RPMI8226 (cell line): Measurements from ENCODE around the gene LRP6.
A peak's percentile ranks its signal among the peaks of the same experiment; 100 is the strongest.
"Not testable (repeated sequence)": the region's sequence is repeated elsewhere in the genome, so short reads cannot be mapped to it uniquely, and the experiment has no call there.

ENCODE experiments used
- DNase-seq: peaks from one replicate; pipeline ENCODE4 v3.0.0-alpha.2; 2015

LRP6 gene

DNA sequence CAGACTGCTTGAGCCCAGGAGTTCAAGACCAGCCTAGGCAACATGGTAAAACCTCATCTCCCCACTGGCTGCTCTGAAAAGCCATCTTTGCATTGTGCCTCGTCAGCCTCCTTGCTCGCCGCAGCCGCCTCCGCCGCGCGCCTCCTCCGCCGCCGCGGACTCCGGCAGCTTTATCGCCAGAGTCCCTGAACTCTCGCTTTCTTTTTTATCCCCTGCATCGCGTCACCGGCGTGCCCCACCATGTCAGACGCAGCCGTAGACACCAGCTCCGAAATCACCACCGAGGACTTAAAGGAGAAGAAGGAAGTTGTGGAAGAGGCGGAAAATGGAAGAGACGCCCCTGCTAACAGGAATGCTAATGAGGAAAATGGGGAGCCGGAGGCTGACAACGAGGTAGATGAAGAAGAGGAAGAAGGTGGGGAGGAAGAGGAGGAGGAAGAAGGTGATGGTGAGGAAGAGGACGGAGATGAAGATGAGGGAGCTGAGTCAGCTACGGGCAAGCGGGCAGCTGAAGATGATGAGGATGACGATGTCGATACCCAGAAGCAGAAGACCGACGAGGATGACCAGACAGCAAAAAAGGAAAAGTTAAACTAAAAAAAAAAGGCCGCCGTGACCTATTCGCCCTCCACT lies 155.8 kb downstream of the LRP6 start:
- DNase-seq: not testable (repeated sequence)

GRCh38 chr12:12108441-12109058 lies 158.3 kb downstream of the LRP6 start:
- DNase-seq: no peak

DNA sequence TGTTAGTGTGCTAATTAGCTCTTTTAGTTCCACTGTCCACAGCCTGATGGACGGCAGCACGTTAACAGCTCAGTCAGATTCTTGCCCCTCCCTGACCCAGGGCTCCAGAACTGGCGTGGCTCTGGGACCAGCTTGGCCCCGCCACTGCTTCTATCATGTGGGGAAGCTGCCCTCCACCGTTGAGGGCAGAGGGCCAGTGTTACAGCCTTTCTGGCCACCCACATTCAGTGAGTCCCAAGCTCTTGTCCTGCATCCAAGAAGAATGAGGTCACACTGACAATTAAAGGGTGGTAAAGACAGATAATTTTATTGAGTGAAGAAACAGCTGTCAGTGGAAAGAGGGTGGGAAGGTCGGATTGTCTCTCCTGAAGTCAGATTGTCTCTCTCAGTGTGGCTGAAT lies 159.2 kb downstream of the LRP6 start:
- DNase-seq: no peak

- no peak for DNase-seq
These were observed 167.7 kb downstream of the LRP6 start for GRCh38 chr12:12099102-12099501.

- DNase-seq: no peak
These were observed 168.2 kb downstream of the LRP6 start for GRCh38 chr12:12098691-12099015.

DNA sequence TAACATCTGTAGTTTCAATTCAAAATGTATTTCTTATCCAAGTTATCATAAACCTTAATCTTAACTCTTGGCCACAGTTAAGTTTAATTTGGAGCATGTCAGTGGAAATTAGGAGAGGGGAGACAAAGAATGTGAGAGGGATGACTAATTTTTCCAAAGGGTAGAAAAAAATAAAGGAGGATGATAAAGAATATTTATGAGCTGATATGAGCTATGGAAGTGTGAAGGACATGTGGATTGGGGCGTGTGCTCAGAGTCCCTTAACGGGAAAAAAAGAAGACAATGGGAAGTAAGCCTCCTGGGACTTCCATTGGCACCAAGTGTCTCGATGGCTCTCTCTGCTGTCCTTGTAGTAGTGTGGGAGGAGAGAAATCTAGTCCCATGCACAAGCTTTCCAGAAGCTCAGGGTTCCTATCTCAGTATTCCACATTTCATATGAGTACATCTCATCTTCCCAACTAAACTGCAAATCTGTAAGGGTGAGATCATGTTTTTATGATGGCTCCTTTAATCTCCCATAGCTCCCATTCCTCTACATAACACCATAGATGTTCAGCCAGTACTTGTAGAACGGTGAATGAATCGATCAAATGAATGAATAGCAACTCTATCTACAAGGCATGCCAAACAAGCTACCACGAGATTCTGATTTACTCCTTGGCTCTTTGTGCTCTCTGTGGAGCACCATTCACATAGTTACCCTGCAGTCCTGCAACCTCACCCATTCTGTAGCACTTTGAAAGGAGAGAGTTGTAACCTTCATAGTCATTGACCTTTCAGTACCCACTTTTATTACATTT lies 168.8 kb downstream of the LRP6 start:
- DNase-seq: no peak

- no peak for DNase-seq
These were observed 171.8 kb downstream of the LRP6 start for GRCh38 chr12:12095021-12095420.

GRCh38 chr12:12094481-12094880 lies 172.4 kb downstream of the LRP6 start:
- no peak for DNase-seq

GRCh38 chr12:12091977-12092663 lies 174.7 kb downstream of the LRP6 start:
- peak; percentile 50 for DNase-seq

DNA sequence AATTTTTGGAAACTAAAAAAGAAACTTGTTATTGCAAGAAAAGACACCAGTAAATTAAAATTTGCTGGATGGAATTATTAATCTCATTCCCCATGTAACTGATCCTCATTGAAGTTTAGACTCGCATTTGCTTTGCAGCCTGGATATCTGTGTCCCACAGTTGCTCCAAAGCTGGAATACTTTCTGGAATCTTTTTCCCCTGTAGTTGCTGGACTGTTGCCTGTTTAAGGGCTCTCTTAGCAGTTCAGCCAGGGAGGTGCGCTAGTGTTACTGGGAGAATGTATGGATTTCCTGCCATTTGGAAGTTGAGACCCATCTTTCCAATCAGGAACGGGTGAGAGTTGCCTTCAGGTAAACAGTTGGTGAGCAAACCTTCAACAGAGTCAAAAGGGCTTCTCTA lies 175.8 kb downstream of the LRP6 start:
- no peak for DNase-seq

GRCh38 chr12:12088761-12089160 lies 178.1 kb downstream of the LRP6 start:
- DNase-seq: no peak

- no peak for DNase-seq
These were observed 178.7 kb downstream of the LRP6 start for GRCh38 chr12:12088147-12088546.

GRCh38 chr12:12087693-12088034 lies 179.2 kb downstream of the LRP6 start:
- DNase-seq: no peak

- DNase-seq: no peak
These were observed 179.7 kb downstream of the LRP6 start for GRCh38 chr12:12086973-12087692.

GRCh38 chr12:12086362-12086761 lies 180.5 kb downstream of the LRP6 start:
- no peak for DNase-seq

DNA sequence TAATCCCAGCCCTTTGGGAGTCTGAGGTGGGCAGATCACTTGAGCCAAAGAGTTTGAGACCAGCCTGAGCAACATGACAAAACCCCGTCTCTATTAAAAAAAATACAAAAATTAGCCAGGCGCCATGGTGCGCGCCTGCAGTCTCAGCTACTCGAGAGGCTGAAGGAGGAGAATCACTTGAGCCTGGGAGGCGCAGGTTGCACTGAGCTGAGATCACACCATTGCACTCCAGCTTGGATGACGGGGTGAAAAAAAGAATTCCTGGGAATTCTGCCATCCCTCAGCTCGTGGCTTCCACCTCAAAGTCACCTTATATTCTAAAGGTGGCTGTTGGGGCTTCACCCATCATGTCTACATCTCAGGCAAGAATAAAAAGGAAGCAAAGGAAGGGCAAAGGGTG lies 183.2 kb downstream of the LRP6 start:
- no peak for DNase-seq

DNA sequence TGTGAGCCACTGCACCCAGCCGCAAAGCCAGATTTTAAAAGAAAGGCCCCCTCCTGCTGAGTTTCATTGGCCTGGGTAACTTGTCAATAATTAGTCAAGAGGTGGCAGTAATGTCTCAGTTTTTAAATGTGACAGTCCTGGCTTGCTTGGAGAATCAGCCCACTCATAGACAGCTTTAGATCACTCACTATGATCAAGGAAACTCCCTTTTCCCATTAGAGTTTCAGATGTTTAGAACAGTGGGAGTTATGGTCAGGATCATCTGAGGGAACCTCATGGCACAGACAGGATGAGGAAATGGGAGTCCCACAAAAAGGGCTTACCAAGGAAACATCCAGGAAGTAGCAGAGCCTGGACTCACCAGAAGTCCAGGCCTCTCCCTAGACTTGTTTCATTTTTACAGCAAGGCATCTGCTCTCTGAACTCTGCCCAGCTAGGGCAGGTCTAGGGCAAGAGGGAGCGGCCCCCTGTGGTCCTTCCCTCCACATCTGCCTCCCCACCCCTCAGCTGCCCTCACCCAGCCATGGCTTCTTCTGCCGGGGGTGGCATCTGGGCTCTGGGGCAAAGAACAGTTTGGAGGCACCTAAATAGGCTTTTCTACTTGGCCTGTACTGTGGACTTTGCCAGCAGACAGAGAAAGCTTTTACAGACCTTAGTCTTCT lies 184.9 kb downstream of the LRP6 start:
- DNase-seq: peak; percentile 38

DNA sequence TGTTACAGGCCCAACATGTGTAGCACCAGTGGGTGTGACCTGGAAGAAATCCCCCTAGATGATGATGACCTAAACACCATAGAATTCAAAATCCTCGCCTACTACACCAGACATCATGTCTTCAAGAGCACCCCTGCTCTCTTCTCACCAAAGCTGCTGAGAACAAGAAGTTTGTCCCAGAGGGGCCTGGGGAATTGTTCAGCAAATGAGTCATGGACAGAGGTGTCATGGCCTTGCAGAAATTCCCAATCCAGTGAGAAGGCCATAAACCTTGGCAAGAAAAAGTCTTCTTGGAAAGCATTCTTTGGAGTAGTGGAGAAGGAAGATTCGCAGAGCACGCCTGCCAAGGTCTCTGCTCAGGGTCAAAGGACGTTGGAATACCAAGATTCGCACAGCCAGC lies 187.6 kb downstream of the LRP6 start:
- DNase-seq: no peak

DNA sequence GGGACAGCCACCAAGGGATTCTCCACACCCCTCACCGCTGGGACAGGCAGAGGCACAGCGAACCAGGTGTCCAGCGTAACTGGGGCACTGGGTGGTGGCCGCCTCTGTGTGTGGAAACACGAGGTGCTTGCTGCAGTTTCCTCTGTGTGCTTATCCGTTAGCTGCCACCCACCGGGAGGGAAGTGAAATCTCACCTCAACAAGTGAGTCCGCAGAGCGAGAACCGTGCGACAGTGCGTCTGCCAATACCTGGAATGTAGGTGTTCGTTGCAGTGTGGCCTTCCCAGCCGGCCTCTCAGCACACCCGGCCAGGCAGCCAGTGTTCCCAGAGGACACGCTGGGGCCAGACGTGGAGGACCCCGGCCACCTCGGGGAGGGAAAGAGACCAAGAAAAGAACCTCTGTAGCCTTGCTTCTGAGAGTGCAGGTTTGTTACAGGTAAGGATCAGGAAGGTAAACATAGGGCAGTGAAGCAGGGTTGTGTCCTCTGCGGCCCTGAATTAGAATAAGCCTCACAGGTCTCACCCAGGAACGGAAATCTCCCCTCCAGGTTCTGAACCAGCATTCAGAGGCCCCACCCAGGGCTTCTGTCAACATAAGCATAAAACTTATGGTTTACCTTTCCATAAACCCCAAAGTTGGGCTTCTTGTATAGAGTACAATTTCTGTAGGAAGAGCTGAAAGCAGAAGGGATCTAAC lies 194.6 kb downstream of the LRP6 start:
- no peak for DNase-seq

DNA sequence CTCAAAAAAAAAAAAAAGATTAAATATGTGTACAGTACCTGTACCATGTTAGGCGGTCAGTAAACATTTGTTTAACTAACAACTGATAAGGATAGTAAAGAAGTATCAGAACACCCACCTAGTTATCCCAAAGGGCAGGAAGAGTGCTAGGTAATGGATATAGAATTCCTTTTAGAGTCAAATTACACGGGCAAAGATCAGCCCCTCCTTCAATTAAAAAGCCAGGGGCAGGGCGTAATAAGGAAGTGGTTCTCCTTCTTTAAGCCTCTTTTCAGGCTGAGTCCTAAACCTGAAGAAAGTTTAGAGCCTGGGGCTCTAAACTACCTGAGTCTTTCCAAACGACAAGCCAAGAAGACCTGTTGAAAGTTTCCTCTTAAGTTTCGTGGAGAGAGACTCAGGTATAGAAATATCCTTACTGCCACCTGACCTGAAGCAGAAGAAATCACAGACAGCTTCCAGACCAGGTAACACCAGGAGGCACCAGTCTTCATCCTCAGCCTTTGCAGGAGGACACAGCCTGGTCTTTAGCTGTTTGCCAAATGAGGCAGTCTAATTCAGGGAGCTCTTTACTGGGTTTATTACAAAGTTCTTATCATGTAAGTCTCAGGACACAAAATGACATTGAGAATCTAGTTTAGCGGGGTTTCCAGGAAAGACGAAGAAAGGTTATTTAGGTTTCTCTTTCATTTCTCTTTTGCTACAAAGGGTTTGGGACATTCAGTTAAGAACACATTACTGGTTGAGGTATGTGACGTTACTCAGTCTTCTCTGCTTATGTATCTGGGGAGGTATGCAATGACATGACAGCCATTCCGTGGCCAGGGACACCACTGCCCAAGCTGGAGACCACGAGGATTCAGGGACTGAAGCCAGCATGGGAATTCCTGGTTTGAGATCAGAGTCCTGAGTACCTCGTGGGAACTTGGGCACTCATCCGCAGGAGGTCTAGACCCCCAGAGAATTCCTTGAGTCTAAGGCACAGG lies 195.9 kb downstream of the LRP6 start, which contains the start of gene BCL2L14:
Gene BCL2L14 (plus strand): TSS at position 266 of the 983 bp plus-strand sequence. CDS start 8,367 bp downstream, outside the sequence.
- peak; percentile 21 for DNase-seq
